ENCODE results near the gene FBXO24.
"Not testable (repeated sequence)": the region's sequence is repeated elsewhere in the genome, so short reads cannot be mapped to it uniquely, and the experiment has no call there.

FBXO24 gene

GRCh38 chr7:100547872-100548271 lies 38.3 kb upstream of the FBXO24 start:
- TF ChIP-seq, protein P1, sequence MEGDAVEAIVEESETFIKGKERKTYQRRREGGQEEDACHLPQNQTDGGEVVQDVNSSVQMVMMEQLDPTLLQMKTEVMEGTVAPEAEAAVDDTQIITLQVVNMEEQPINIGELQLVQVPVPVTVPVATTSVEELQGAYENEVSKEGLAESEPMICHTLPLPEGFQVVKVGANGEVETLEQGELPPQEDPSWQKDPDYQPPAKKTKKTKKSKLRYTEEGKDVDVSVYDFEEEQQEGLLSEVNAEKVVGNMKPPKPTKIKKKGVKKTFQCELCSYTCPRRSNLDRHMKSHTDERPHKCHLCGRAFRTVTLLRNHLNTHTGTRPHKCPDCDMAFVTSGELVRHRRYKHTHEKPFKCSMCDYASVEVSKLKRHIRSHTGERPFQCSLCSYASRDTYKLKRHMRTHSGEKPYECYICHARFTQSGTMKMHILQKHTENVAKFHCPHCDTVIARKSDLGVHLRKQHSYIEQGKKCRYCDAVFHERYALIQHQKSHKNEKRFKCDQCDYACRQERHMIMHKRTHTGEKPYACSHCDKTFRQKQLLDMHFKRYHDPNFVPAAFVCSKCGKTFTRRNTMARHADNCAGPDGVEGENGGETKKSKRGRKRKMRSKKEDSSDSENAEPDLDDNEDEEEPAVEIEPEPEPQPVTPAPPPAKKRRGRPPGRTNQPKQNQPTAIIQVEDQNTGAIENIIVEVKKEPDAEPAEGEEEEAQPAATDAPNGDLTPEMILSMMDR (IDR thresholded peaks at IDR 0.05; ENCODE audit: low read depth, low read length), result peak; percentile 9
- peak; percentile 56 to 90 for DNase-seq (ENCODE audit: low read depth in 2 of 2)
- H3K4me3 ChIP-seq (replicated peaks in 1 of 2; ENCODE audit: low read depth in 2 of 2, low read length in 2 of 2), result no peak overlapping the region

- peak in 1 of 2 donors; percentile 44 for DNase-seq (ENCODE audit: low read depth in 2 of 2)
- H3K4me3 ChIP-seq (replicated peaks in 1 of 2; ENCODE audit: low read depth in 2 of 2, low read length in 2 of 2), result not testable (repeated sequence)
Measured at GRCh38 chr7:100548446-100548845, 37.7 kb upstream of the FBXO24 start.

- H3K4me3 ChIP-seq (replicated peaks in 1 of 2; ENCODE audit: low read depth in 2 of 2, low read length in 2 of 2), result no peak overlapping the region
- no peak for DNase-seq (ENCODE audit: low read depth in 2 of 2)
- TF ChIP-seq, protein P1 (IDR thresholded peaks at IDR 0.05; ENCODE audit: low read depth, low read length), result no peak
Measured at GRCh38 chr7:100552532-100552931, 33.6 kb upstream of the FBXO24 start.

GRCh38 chr7:100553032-100553431 lies 33.1 kb upstream of the FBXO24 start:
- H3K4me3 ChIP-seq (replicated peaks in 1 of 2; ENCODE audit: low read depth in 2 of 2, low read length in 2 of 2), result no peak overlapping the region
- TF ChIP-seq, protein P1 (IDR thresholded peaks at IDR 0.05; ENCODE audit: low read depth, low read length), result no peak
- DNase-seq (ENCODE audit: low read depth in 2 of 2), result no peak

GRCh38 chr7:100555701-100556100 lies 30.4 kb upstream of the FBXO24 start:
- TF ChIP-seq, protein P1 (IDR thresholded peaks at IDR 0.05; ENCODE audit: low read depth, low read length), result no peak
- DNase-seq (ENCODE audit: low read depth in 2 of 2), result no peak
- no peak overlapping the region for H3K4me3 ChIP-seq (replicated peaks in 1 of 2; ENCODE audit: low read depth in 2 of 2, low read length in 2 of 2)

GRCh38 chr7:100556541-100556940 lies 29.6 kb upstream of the FBXO24 start:
- no peak overlapping the region for H3K4me3 ChIP-seq (replicated peaks in 1 of 2; ENCODE audit: low read depth in 2 of 2, low read length in 2 of 2)
- TF ChIP-seq, protein P1 (IDR thresholded peaks at IDR 0.05; ENCODE audit: low read depth, low read length), result no peak
- DNase-seq (ENCODE audit: low read depth in 2 of 2), result peak; percentile 71 to 79

- TF ChIP-seq, protein P1 (IDR thresholded peaks at IDR 0.05; ENCODE audit: low read depth, low read length), result no peak
Measured at GRCh38 chr7:100559127-100559526, 27.0 kb upstream of the FBXO24 start.

More at GRCh38 chr7:100559127-100559526, 27.0 kb upstream of the FBXO24 start:
- H3K4me3 ChIP-seq (replicated peaks in 1 of 2; ENCODE audit: low read depth in 2 of 2, low read length in 2 of 2), result no peak overlapping the region
- DNase-seq (ENCODE audit: low read depth in 2 of 2), result no peak

Measured in cardiac fibroblast (primary cell).